Neuronal stem cell (in vitro differentiated cells): ENCODE results near the gene BUD23.
A peak's percentile ranks its signal among the peaks of the same experiment; 100 is the strongest.

Source experiments
- DNase-seq: peaks from one replicate; pipeline ENCODE4 v3.0.0-alpha.2; 2013; ENCODE audit warnings: low spot score
- H2AFZ ChIP-seq: one replicate; pipeline ENCODE4 v1.6.1; 2013; ENCODE audit warnings: mild to moderate bottlenecking, low read length, inconsistent platforms
- H2AK5ac ChIP-seq: 2 replicates; pipeline ENCODE4 v1.6.1; 2013; ENCODE audit warnings: low read depth, mild to moderate bottlenecking, inconsistent platforms, low read length, moderate library complexity, mixed read lengths
- H2BK120ac ChIP-seq: 2 replicates; pipeline ENCODE4 v1.6.1; 2013; ENCODE audit warnings: low read depth, mild to moderate bottlenecking, inconsistent platforms, low read length, moderate library complexity, mixed read lengths
- H2BK12ac ChIP-seq: one replicate; pipeline ENCODE4 v1.6.1; 2013; ENCODE audit warnings: low read length, inconsistent platforms
- H2BK15ac ChIP-seq: 2 replicates; pipeline ENCODE4 v1.6.1; 2013; ENCODE audit warnings: mild to moderate bottlenecking, low read length, inconsistent platforms, mixed read lengths
- H2BK5ac ChIP-seq: one replicate; pipeline ENCODE4 v1.6.1; 2013; ENCODE audit warnings: inconsistent platforms, mild to moderate bottlenecking, low read length, moderate library complexity
- H3K14ac ChIP-seq: one replicate; pipeline ENCODE4 v1.6.1; 2013; ENCODE audit warnings: low read length, inconsistent platforms
- H3K18ac ChIP-seq: 2 replicates; pipeline ENCODE4 v1.6.1; 2013; ENCODE audit warnings: low read length, inconsistent platforms
- H3K23ac ChIP-seq: 2 replicates; pipeline ENCODE4 v1.6.1; 2013; ENCODE audit warnings: low read depth, mild to moderate bottlenecking, mixed read lengths, low read length, inconsistent platforms; ENCODE audit not compliant: poor library complexity
- H3K27ac ChIP-seq: replicated peaks from 3 replicates; pipeline ENCODE4 v1.5.1; 2013; ENCODE audit warnings: low read length, inconsistent platforms
- H3K27me3 ChIP-seq, 3 experiments: 2 replicates each; pipeline ENCODE4 v1.6.1; 2013; ENCODE audit warnings: low read length in 3 of 3, mild to moderate bottlenecking in 2 of 3, inconsistent platforms in 1 of 3, low read depth in 1 of 3, mixed read lengths in 1 of 3, moderate library complexity in 1 of 3; ENCODE audit not compliant: control insufficient read depth in 3 of 3, insufficient read depth in 3 of 3
- H3K36me3 ChIP-seq, 2 donors: replicated peaks in 1 of 2; 2 replicates each; pipeline ENCODE4 v1.6.1; 2013; ENCODE audit warnings: low read length in 2 of 2; ENCODE audit not compliant: control insufficient read depth in 2 of 2, insufficient read depth in 2 of 2
- H3K4ac ChIP-seq: 2 replicates; pipeline ENCODE4 v1.6.1; 2013; ENCODE audit warnings: inconsistent platforms, mild to moderate bottlenecking, low read length, moderate library complexity
- H3K4me1 ChIP-seq, 2 donors: 1 replicate in 1 of 2; 2 replicates in 1 of 2; pipeline ENCODE4 v1.6.1; 2013; ENCODE audit warnings: low read length in 2 of 2, low read depth in 1 of 2; ENCODE audit not compliant: control insufficient read depth in 2 of 2, insufficient read depth in 1 of 2
- H3K4me2 ChIP-seq: one replicate; pipeline ENCODE4 v1.6.1; 2013; ENCODE audit warnings: mild to moderate bottlenecking, low read length, inconsistent platforms; ENCODE audit not compliant: insufficient read depth, poor library complexity, severe bottlenecking
- H3K4me3 ChIP-seq, 2 donors: 2 replicates each; pipeline ENCODE4 v1.5.1; 2013; ENCODE audit warnings: low read length in 2 of 2, mild to moderate bottlenecking in 2 of 2, inconsistent platforms in 1 of 2, moderate library complexity in 1 of 2
- H3K79me1 ChIP-seq: one replicate; pipeline ENCODE4 v1.6.1; 2013; ENCODE audit warnings: low read depth, mild to moderate bottlenecking, inconsistent platforms, low read length, moderate library complexity
- H3K9ac ChIP-seq: one replicate; pipeline ENCODE4 v1.6.1; 2013; ENCODE audit warnings: mild to moderate bottlenecking, low read depth, low read length, inconsistent platforms; ENCODE audit not compliant: poor library complexity
- H3K9me3 ChIP-seq, 2 donors: replicated peaks in 1 of 2; 2 replicates each; pipeline versions ENCODE3 to v1.6.1; 2013; ENCODE audit warnings: low read length in 2 of 2, mild to moderate bottlenecking in 2 of 2, inconsistent platforms in 1 of 2, low read depth in 1 of 2, mixed read lengths in 1 of 2, moderate library complexity in 1 of 2; ENCODE audit not compliant: control insufficient read depth in 2 of 2, insufficient read depth in 1 of 2
- H4K8ac ChIP-seq: one replicate; pipeline ENCODE4 v1.6.1; 2013; ENCODE audit warnings: low read depth, mild to moderate bottlenecking, inconsistent platforms, low read length, moderate library complexity
- H4K91ac ChIP-seq: one replicate; pipeline ENCODE4 v1.6.1; 2013; ENCODE audit warnings: low read length, low read depth, mild to moderate bottlenecking, inconsistent platforms; ENCODE audit not compliant: poor library complexity
- WGBS, 2 donors: extraction: QIAGEN DNeasy Blood & Tissue Kit; methylation state at CpG; one replicate each; pipeline ENCODE4 v1.1.7; 2013; ENCODE audit warnings: missing lambda C conversion rate in 2 of 2, mixed read lengths in 1 of 2; ENCODE audit not compliant: insufficient read length in 2 of 2, insufficient replicate concordance in 1 of 2; ENCODE audit errors: extremely low coverage in 2 of 2; 5-methylcytosine and 5-hydroxymethylcytosine counted together

BUD23 gene

DNA sequence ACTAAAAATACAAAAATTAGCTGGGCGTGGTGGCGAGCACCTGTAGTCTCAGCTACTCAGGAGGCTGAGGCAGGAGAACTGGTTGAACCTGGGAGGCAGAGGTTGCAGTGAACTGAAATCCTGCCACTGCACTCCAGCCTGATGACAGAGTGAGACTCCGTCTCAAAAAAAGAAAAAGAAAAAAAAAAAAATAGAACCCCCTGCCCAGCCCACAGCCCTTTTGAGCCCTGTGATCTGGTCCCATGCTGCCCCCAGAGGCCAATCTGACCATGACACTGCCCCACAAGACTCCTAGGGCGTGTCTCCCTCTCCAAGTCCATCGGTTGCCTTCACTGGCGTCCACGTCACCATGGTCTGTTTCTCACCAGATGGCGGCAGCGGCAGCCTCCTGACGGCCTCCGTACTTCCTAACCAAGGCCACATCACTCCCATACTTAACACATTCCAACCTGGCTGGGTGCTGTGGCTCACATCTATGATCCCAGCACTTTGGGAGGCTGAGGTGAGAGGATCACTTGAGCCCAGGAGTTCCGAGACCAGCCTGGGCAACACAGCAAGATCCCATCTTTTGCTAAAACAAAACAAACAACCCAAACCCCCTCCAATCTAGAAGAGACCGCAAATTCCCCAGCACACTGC is 18.1 kb downstream of the BUD23 start:
- H2BK120ac ChIP-seq, result no peak overlapping the region
- no CpG with 5 or more reads among the region's 13 CpGs for WGBS, 2 donors
- H2AFZ ChIP-seq, result no peak overlapping the region
- no peak overlapping the region for H4K91ac ChIP-seq
- no peaks in the 10 kb centered on the region for H3K9me3 ChIP-seq
- no peaks in the 10 kb centered on the region for H3K79me1 ChIP-seq
- H3K4me1 ChIP-seq, result peaks cover 7 to 13% of the 10 kb centered on the region in 2 donors
- H3K27ac ChIP-seq, result no peak overlapping the region
- H2BK12ac ChIP-seq, result no peak overlapping the region
- no peak overlapping the region for H3K4me3 ChIP-seq
- H3K4me2 ChIP-seq, result no peak overlapping the region
- no peak for DNase-seq
- H3K18ac ChIP-seq, result no peak overlapping the region
- no peaks in the 10 kb centered on the region for H3K27me3 ChIP-seq
- no peak overlapping the region for H3K9ac ChIP-seq
- no peak overlapping the region for H4K8ac ChIP-seq
- peaks cover 30 to 53% of the 10 kb centered on the region in 2 donors for H3K36me3 ChIP-seq
- H3K14ac ChIP-seq, result no peak overlapping the region
- H3K23ac ChIP-seq, result no peak overlapping the region
- no peak overlapping the region for H2AK5ac ChIP-seq
- no peak overlapping the region for H2BK15ac ChIP-seq
- no peak overlapping the region for H2BK5ac ChIP-seq
- no peak overlapping the region for H3K4ac ChIP-seq

DNA sequence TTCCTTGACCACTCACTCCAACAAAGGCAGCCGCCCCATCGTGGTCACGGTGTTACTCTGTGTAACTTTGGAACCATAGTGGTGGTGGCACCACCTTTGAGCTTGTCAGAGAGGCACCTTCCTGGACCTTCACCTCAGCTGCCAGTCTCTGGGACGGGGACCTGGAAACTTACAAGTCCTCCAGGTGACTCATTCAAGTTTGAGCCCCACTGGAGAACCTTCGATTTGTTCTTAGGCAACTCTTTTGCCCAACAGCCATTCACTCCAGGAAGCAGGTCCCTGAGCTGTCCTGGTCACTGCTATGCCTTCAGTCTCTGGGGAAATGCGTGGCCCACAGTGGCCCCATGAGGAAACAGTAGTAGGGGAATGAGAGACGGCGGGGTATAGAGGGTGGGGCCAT is 18.8 kb downstream of the BUD23 start:
- no peak overlapping the region for H3K14ac ChIP-seq
- no peak overlapping the region for H3K4me2 ChIP-seq
- H3K36me3 ChIP-seq, result peaks cover 23 to 46% of the 10 kb centered on the region in 2 donors
- no CpG with 5 or more reads among the region's 8 CpGs for WGBS, 2 donors
- H3K9me3 ChIP-seq, result no peaks in the 10 kb centered on the region
- no peak overlapping the region for H2AFZ ChIP-seq
- no peak overlapping the region for H4K8ac ChIP-seq
- no peak overlapping the region for H2BK12ac ChIP-seq
- no peak overlapping the region for H2BK15ac ChIP-seq
- H3K18ac ChIP-seq, result no peak overlapping the region
- no peak overlapping the region for H3K27ac ChIP-seq
- H4K91ac ChIP-seq, result no peak overlapping the region
- H3K27me3 ChIP-seq, result no peaks in the 10 kb centered on the region
- H3K79me1 ChIP-seq, result no peaks in the 10 kb centered on the region
- H2AK5ac ChIP-seq, result no peak overlapping the region
- no peak overlapping the region for H3K23ac ChIP-seq
- peaks cover 7 to 13% of the 10 kb centered on the region in 2 donors for H3K4me1 ChIP-seq
- no peak overlapping the region for H3K9ac ChIP-seq
- no peak overlapping the region for H3K4ac ChIP-seq
- no peak for DNase-seq
- no peak overlapping the region for H2BK120ac ChIP-seq
- H3K4me3 ChIP-seq, result no peak overlapping the region
- H2BK5ac ChIP-seq, result no peak overlapping the region

DNA sequence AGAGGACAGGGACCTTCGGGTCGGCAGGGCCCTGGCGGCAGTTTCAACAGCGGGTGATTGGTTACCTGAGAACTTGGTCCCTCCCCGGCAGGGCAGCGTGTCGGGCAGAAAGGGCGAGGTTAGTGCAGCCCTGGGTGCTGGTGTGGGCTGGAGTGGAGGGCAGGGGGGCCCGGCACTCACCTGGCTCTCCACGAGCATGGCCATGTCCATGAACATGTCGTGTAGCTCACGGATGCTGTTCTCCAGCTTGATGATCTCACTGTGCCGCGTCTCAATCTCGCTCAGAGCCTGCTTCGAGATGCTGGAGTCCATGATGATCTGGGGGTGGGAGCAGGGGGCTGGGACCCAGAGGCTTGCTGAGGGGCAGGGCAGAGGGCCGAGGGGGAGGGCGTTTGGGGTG is 19.3 kb downstream of the BUD23 start:
- Histone ChIP-seq H3K23ac (no peak overlapping the region), H2BK15ac (peak overlapping the region; percentile 64), H3K14ac (no peak overlapping the region), H3K4me3 (no peak overlapping the region), H3K79me1 (no peaks in the 10 kb centered on the region), H2AFZ (no peak overlapping the region), H3K4me2 (no peak overlapping the region), H2BK120ac (peak overlapping the region; percentile 87), H3K36me3 (peaks cover 20 to 41% of the 10 kb centered on the region in 2 donors), H3K9ac (peak overlapping the region; percentile 60), H3K18ac (no peak overlapping the region), H3K27me3 (no peaks in the 10 kb centered on the region), H3K4ac (no peak overlapping the region), H3K4me1 (peaks cover 7 to 13% of the 10 kb centered on the region in 2 donors), H4K91ac (no peak overlapping the region), H2BK12ac (no peak overlapping the region), H2AK5ac (peak overlapping the region; percentile 90), H4K8ac (no peak overlapping the region), H3K27ac (no peak overlapping the region), H2BK5ac (no peak overlapping the region), H3K9me3 (no peaks in the 10 kb centered on the region)
- no peak for DNase-seq
- no CpG with 5 or more reads among the region's 18 CpGs for WGBS, 2 donors

DNA sequence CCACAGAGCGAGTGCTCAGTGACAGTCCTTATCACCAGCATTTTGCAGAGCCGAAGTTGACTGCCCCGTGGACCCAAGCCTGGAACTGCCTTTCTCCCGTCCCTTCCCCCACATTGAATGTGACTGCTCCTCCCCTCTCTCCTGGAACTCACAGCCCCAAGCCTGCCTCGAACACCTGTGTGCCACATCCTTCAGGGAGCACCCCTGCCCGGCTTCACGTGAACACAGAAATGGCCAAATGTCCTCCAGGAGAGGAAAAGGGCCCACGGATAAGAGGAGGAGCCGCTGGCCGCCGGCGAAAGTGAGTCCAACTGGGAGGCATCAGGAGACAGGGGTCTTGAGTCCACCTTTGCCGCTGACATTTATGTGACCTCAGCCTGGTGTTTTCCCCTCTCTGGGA is 19.8 kb downstream of the BUD23 start:
- no peak overlapping the region for H3K4me3 ChIP-seq

More for the DNA sequence above, 19.8 kb downstream of the BUD23 start:
- H2BK5ac ChIP-seq, result no peak overlapping the region
- H3K79me1 ChIP-seq, result no peaks in the 10 kb centered on the region
- H2BK120ac ChIP-seq, result peak overlapping the region; percentile 87
- peaks cover 20 to 37% of the 10 kb centered on the region in 2 donors for H3K36me3 ChIP-seq
- H3K4me2 ChIP-seq, result peak overlapping the region; percentile 45
- peak overlapping the region; percentile 90 for H2AK5ac ChIP-seq
- no peak overlapping the region for H2AFZ ChIP-seq
- H3K9ac ChIP-seq, result peak overlapping the region; percentile 81
- H3K4ac ChIP-seq, result peak overlapping the region; percentile 93
- H2BK12ac ChIP-seq, result no peak overlapping the region
- H4K8ac ChIP-seq, result peak overlapping the region; percentile 19
- H3K18ac ChIP-seq, result peak overlapping the region; percentile 94
- H4K91ac ChIP-seq, result peak overlapping the region; percentile 64
- peaks cover 7 to 13% of the 10 kb centered on the region in 2 donors for H3K4me1 ChIP-seq
- peak overlapping the region; percentile 97 for H3K14ac ChIP-seq
- H3K23ac ChIP-seq, result no peak overlapping the region
- no CpG with 5 or more reads among the region's 13 CpGs for WGBS, 2 donors
- no peak overlapping the region for H2BK15ac ChIP-seq
- no peak for DNase-seq
- H3K27me3 ChIP-seq, result no peaks in the 10 kb centered on the region
- H3K27ac ChIP-seq, result no peak overlapping the region
- no peaks in the 10 kb centered on the region for H3K9me3 ChIP-seq
